Cardiac muscle cell (in vitro differentiated cells and primary cell): Measurements from ENCODE around the gene VPS4A. TPM values are rescaled to one million over a fixed set of nuclear protein-coding genes. Genes with fewer than 3 reads are reported as not detected.

ENCODE experiments used
- DNase-seq, 2 donors: peaks; one replicate each; pipeline versions ENCODE4 v3.0.0 to v3.0.0-alpha.2; 2010 to 2017; ENCODE audit warnings: low read depth in 1 of 2, low spot score in 1 of 2
- H3K27ac ChIP-seq: fragments of 200-600 bp; sonication (generic); 2 replicates; pipeline ENCODE4 v1.5.1; 2016
- H3K27me3 ChIP-seq: fragments of 200-600 bp; sonication (generic); 2 replicates; pipeline ENCODE4 v1.6.0; 2016; ENCODE audit warnings: control low read depth
- H3K36me3 ChIP-seq: fragments of 200-600 bp; sonication (generic); 2 replicates; pipeline ENCODE4 v1.5.1; 2016; ENCODE audit warnings: control low read depth
- H3K4me1 ChIP-seq: fragments of 200-600 bp; sonication (generic); 2 replicates; pipeline ENCODE4 v1.8.1; 2017; ENCODE audit warnings: low read depth, mild to moderate bottlenecking, mixed run types
- H3K4me3 ChIP-seq: fragments of 200-600 bp; sonication (generic); 2 replicates; pipeline ENCODE4 v1.5.1; 2016; ENCODE audit warnings: mild to moderate bottlenecking
- H3K9me3 ChIP-seq: fragments of 200-600 bp; sonication (generic); 2 replicates; pipeline ENCODE4 v1.5.1; 2017; ENCODE audit warnings: low read depth, mild to moderate bottlenecking, control low read depth
- polyA plus RNA-seq: library from polyadenylated mRNA; unstranded; fragments of >200 nt; fragmentation: Nextera tagmentation; extraction: Ambion mirVana; gene quantifications from 2 replicates; pipeline ENCODE4 v1.2.1, GENCODE V29; 2016
- total RNA-seq: library from RNA; depleted of rRNA; stranded (reverse); fragments of >200 nt; gene quantifications from 2 replicates; pipeline ENCODE4 v1.2.3, GENCODE V29; 2016
- TF ChIP-seq, protein P1 (sequence below): IDR thresholded peaks from 2 replicates; pipeline ENCODE4 v1.5.1; 2012; ENCODE audit warnings: low read depth, mild to moderate bottlenecking, low read length

Gene VPS4A
- total and polyA plus RNA-seq, 2 experiments from 2014 or later, result 30.8 to 52.2 TPM

DNA sequence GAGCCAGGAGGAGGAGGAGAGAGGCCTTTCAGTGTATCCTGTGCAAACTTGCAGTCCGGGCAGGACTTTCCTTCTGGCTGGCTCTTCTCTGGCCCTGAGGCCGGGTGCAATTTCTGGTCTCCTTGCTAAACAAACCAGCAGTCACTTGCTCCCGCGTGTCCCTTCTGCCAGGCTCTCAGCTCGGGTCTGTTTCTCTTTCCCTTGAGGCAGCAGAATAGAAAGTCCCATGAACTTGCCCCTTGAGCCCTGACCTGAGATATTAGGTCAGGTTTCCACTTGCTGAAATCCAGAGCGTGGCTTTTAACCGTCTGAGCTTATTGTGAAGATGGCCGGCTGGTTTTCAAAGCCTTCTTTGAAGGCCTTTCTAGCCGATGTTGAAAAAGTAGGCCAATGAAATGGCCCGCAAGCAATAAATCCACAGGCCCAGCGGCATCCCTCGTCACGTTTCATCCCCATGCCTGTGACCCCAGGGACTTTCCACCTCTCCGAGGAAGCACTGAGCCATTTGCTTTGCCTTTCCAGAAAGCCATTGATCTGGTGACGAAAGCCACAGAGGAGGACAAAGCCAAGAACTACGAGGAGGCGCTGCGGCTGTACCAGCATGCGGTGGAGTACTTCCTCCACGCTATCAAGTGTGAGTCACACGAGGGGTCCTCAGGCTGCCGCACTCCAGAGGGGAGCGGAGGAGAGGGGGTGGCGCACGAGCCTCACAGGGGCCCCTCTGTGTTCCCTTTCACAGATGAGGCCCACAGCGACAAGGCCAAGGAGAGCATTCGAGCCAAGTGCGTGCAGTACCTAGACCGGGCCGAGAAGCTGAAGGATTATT is 4.5 kb downstream of the VPS4A start:
- TF ChIP-seq, protein P1, sequence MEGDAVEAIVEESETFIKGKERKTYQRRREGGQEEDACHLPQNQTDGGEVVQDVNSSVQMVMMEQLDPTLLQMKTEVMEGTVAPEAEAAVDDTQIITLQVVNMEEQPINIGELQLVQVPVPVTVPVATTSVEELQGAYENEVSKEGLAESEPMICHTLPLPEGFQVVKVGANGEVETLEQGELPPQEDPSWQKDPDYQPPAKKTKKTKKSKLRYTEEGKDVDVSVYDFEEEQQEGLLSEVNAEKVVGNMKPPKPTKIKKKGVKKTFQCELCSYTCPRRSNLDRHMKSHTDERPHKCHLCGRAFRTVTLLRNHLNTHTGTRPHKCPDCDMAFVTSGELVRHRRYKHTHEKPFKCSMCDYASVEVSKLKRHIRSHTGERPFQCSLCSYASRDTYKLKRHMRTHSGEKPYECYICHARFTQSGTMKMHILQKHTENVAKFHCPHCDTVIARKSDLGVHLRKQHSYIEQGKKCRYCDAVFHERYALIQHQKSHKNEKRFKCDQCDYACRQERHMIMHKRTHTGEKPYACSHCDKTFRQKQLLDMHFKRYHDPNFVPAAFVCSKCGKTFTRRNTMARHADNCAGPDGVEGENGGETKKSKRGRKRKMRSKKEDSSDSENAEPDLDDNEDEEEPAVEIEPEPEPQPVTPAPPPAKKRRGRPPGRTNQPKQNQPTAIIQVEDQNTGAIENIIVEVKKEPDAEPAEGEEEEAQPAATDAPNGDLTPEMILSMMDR, result no peak
- DNase-seq, result no peak
- H3K4me3 ChIP-seq, result no peak overlapping the region
- no peaks in the 10 kb centered on the region for H3K27me3 ChIP-seq
- H3K27ac ChIP-seq, result no peak overlapping the region
- peaks cover 35% of the 10 kb centered on the region for H3K36me3 ChIP-seq
- peaks cover 4% of the 10 kb centered on the region for H3K4me1 ChIP-seq
- no peaks in the 10 kb centered on the region for H3K9me3 ChIP-seq

- Histone ChIP-seq H3K9me3 (no peaks in the 10 kb centered on the region), H3K4me1 (peaks cover 4% of the 10 kb centered on the region), H3K36me3 (peaks cover 44% of the 10 kb centered on the region), H3K4me3 (no peak overlapping the region), H3K27me3 (no peaks in the 10 kb centered on the region), H3K27ac (no peak overlapping the region)
- TF ChIP-seq, protein P1, result no peak
- DNase-seq, result no peak
Observed at GRCh38 chr16:69316595-69317034, 5.5 kb downstream of the VPS4A start.

DNA sequence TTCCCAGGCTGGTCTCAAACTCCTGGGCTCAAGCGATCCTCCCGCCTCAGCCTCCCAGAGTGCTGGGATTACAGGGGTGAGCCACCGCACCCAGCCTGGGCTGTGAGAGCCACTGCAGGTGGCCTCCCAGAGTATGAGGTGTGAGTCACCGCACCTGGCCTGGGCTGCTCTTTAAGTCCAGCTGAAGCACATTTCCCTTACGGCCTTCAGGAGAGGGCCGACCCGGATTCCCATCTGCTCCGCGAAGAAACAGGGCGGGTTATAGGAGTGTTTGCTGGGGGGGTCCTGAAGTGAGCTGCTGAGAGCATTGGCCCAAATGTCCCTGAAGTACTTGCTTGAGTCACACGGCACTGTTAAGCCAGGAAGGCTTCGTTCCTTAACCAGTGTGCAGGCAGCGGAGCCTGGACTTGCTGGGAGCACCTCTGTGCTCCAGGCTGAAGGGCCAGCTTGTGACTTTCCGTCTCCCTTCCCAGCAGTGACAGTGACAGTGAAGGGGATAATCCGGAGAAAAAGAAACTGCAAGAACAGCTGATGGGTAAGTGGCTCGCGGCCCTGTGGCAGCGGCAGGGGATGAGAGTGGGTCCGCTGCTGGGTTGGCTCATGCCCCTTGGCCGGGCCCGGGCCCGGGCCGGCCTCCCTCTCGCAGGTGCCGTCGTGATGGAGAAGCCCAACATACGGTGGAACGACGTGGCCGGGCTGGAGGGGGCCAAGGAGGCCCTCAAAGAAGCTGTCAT is 7.2 kb downstream of the VPS4A start:
- Histone ChIP-seq H3K36me3 (peaks cover 58% of the 10 kb centered on the region), H3K4me3 (no peak overlapping the region), H3K27me3 (no peaks in the 10 kb centered on the region), H3K9me3 (no peaks in the 10 kb centered on the region), H3K4me1 (no peaks in the 10 kb centered on the region), H3K27ac (no peak overlapping the region)
- DNase-seq, result no peak
- TF ChIP-seq, protein P1, result no peak

DNA sequence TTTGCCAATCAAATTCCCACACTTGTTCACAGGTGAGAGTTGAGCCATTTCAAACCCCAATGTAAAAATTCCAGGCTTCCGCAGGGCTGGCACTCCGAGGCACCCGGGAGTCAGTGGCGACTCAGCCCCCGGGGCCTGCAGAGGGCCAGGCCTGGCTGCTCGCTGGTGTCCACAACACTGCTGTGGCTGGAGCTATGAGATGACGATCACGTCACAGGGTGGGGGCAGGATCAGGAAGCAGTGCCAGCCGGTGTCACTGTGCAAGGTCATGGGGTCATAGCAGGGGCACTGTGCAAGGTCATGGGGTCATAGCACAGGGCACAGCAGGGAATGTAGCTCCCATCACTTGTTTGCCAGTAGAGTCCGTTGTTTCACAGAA is 7.8 kb downstream of the VPS4A start:
- no peaks in the 10 kb centered on the region for H3K4me1 ChIP-seq
- TF ChIP-seq, protein P1, result no peak
- H3K27ac ChIP-seq, result no peak overlapping the region
- H3K4me3 ChIP-seq, result no peak overlapping the region
- no peaks in the 10 kb centered on the region for H3K9me3 ChIP-seq
- H3K27me3 ChIP-seq, result no peaks in the 10 kb centered on the region
- no peak for DNase-seq
- peaks cover 61% of the 10 kb centered on the region for H3K36me3 ChIP-seq

- no peaks in the 10 kb centered on the region for H3K4me1 ChIP-seq
- peaks cover 61% of the 10 kb centered on the region for H3K36me3 ChIP-seq
- TF ChIP-seq, protein P1, result no peak
Observed at GRCh38 chr16:69319381-69319780, 8.2 kb downstream of the VPS4A start.

More at GRCh38 chr16:69319381-69319780, 8.2 kb downstream of the VPS4A start:
- H3K27ac ChIP-seq, result no peak overlapping the region
- no peak for DNase-seq
- H3K27me3 ChIP-seq, result no peaks in the 10 kb centered on the region
- H3K9me3 ChIP-seq, result no peaks in the 10 kb centered on the region
- H3K4me3 ChIP-seq, result no peak overlapping the region
